ENCODE measurements around the gene TP53INP2.

- TF ChIP-seq ZFP37 (tag by site-specific recombination; IDR thresholded peaks at IDR 0.05) (no peak), CTCF (tag by site-specific recombination; IDR thresholded peaks at IDR 0.05) (no peak), TRIM28 (IDR thresholded peaks at IDR 0.05; ENCODE audit: borderline replicate concordance, low read length) (no peak), ZBTB44 (tag by site-specific recombination; IDR thresholded peaks at IDR 0.05) (no peak), ZNF670 (tag by site-specific recombination; IDR thresholded peaks at IDR 0.05; ENCODE audit: low read depth) (no peak), GFI1B (tag by site-specific recombination; IDR thresholded peaks at IDR 0.05) (no peak), SP2 (tag by site-specific recombination; IDR thresholded peaks at IDR 0.05) (no peak), ZNF560 (tag by site-specific recombination; IDR thresholded peaks at IDR 0.05; ENCODE audit: borderline replicate concordance) (no peak)
These were observed 40.7 kb downstream of the TP53INP2 start for GRCh38 chr20:34744847-34745246.

All from HEK293 (cell line).